H1 (cell line): ENCODE data around the gene ERLIN1. TPM values are rescaled to one million over a fixed set of nuclear protein-coding genes. Genes with fewer than 3 reads are reported as not detected.

Source experiments
- ATF3 ChIP-seq: IDR thresholded peaks from 2 replicates; pipeline ENCODE4 v1.6.1; 2011; ENCODE audit warnings: low read depth, mild to moderate bottlenecking, low read length; ENCODE audit not compliant: insufficient read depth
- CBX5 ChIP-seq: fragments of 300-800, 300-1000 bp; sonication (generic); IDR thresholded peaks from 2 replicates; pipeline ENCODE4 v1.7.1; 2016; ENCODE audit warnings: antibody characterized with exemption, low read length, low read depth
- EGR1 ChIP-seq: IDR thresholded peaks from 2 replicates; pipeline ENCODE4 v1.6.1; 2011; ENCODE audit warnings: low read depth, low read length, borderline replicate concordance
- polyA plus RNA-seq, 7 experiments: library from polyadenylated mRNA; depleted of rRNA in 3 of 7; stranded (reverse) in 5 of 7; unstranded in 2 of 7; fragments of >200 nt in 5 of 7; fragments of 200-250 nt in 2 of 7; gene quantifications; 1 replicate in 5 of 7; 2 replicates in 1 of 7; 4 replicates in 1 of 7; pipeline versions ENCODE4 v1.2.1 to v1.2.3, GENCODE V29; 2011 to 2013; ENCODE audit warnings: missing spikeins in 2 of 7, mixed read lengths in 2 of 7
- total RNA-seq: library from RNA; stranded (reverse); fragmentation: NEBNext Ultra II Directional; extraction: Animal tissue kit (Norgen Biotek cat#: 25700); gene quantifications from 2 replicates; pipeline ENCODE4 v1.2.1, GENCODE V29; 2021

The ERLIN1 gene
- total and polyA plus RNA-seq, 2 of the 8 experiments (the other 6 are each of a cell fraction or from before 2014, with no cell fraction given) = 16.5 to 32.0 TPM

GRCh38 chr10:100101192-100102076 lies 84.4 kb downstream of the ERLIN1 start (continued):
- TF ChIP-seq CBX5 (no peak), ATF3 (no peak), EGR1 (no peak)
